Measurements from ENCODE around the gene AAK1.

- TF ChIP-seq CTCF (IDR thresholded peaks at IDR 0.05; ENCODE audit: insufficient read depth, low read depth, low read length) (no peak), EZH2 (IDR thresholded peaks at IDR 0.05; ENCODE audit: insufficient read depth, low read length) (no peak)
Measured at GRCh38 chr2:69462780-69463179, 180.8 kb downstream of the AAK1 start.

Data from astrocyte (in vitro differentiated cells and primary cell).